HCEC 1CT (cell line): ENCODE measurements around the gene CCR5.

Experiments used
- DNase-seq: peaks from one replicate; pipeline ENCODE4 v3.0.0-alpha.2; 2017

CCR5 gene

DNA sequence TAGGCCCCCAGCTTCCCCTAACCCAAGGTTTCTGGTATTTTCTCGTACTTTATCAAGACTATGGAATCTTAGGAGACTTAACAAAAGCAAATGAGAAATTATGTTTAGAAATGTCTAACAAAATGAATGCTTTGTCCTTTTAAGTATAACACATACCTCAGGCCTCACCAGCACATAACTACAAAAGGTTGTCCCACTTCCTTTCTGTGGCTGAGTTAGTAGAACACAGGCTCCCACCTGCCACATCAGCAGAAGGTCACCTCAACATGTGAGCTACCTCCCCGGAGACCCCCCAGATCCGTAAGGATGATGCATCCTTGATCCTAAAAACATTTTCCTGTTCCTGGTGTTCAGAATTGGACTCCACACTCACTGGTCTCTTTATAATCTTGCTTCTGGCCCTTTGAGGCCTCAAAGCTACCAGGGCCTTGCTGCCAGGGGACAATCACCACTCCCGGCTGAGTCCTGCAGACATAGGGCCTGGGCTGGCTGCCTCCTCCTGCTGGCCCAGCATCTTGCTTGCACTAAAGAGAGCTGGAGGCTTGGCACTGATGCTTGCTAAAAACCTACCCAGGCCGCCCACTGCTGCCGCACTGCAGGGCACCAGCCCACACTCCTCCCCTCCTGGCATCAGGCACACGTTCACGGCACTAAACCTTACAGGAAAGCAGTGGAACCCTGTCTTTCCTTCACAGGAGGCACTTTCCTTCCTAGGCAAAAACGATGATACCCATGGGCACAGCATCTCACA lies 39.2 kb downstream of the CCR5 start:
- DNase-seq, result no peak

DNA sequence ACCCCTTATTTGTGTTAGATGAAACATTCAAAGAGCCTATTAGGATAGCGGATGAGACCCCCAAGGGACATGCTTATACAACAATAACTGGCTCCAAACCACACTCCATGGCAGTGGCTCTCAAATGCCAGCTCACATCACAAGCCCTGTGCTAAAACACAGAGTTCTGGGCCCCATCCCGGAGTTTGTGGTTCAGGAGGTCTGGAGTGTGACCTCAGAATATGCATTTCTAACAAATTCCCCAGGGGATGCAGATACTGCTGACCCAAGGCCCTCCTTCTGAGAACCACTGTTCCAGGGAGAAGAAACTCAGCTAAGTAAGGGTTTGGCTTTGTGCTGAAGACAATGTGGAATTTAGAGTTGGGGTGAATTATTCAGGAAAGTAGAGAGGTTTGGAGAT lies 39.9 kb downstream of the CCR5 start:
- DNase-seq, result no peak

DNA sequence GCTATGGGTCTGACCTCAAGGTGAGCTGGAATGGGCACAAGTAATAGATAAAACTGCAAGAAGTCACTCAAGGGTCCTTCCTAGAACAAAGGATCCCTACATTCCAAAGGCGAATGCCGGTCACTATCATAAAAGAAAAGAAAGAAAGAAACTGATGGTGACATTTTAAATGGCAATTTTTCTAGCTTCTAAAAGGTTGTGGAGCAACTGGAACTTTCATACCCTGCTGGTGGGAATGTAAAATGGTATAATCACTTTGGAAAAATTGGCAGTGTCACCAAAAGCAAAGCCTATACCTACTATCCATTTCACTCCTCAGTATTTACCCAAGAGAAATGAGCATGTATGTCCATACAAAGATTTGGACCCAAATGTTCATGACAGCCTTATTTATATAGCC lies 40.5 kb downstream of the CCR5 start:
- DNase-seq, result no peak

DNA sequence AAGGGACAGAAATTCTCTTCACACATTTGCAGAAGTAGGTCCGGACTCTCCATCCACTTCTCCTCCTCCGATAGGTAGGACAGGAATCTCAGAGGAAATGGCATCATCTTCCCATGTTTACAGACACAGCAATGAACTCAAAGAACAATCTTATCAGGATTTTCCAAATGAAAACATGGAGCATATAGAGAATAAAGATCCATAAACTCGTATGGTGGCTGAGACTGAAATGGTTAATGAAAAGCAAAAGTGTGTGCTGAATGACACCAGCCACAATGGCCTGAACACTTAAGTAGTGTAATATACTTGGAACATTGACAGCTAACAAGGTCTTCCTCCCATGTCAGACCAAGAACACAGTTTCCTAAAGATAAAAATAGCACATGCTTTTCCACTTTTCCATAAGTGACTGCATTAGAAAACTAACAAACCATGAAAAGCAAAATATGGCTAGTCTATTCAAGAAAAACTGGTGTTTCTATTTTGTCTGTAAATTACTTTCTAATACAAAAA lies 42.1 kb downstream of the CCR5 start:
- DNase-seq, result no peak

DNA sequence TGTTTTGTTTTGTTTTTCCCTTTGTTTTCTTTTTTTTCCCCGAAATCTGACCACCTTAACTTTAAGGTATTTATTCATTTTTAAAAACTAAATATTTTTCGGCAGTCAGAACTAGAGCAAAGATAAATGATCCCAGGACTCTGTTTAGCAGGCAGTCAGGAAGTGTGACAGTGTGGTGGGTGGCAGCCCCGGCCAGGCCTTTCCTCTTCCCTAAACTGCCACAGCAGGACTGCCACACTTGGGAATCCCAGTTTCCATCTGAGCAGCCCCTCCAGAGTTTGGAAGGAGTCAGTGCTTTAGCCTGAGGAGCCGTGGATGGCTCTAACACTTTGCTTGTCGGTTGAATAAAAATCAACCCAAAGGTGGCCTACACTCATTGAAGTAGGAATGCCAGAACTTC lies 43.2 kb downstream of the CCR5 start:
- DNase-seq, result no peak

DNA sequence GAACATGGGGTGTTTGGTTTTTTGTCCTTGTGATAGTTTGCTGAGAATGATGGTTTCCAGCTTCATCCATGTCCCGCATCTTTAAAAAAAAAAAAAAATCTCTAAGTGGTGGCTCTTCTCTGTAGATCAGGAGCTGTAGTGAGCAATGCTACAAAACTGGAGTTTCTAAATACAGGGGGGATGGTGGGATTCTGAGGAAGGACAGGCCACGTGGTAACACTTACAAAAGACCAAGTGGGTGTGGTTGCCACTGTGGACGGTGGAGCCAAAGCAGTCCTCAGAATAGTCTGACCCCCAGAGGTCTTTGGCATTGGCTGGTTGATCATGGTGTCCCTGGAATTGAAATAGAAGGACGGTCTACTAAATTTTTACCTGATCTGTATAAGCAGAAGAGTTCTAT lies 44.0 kb downstream of the CCR5 start:
- no peak for DNase-seq

DNA sequence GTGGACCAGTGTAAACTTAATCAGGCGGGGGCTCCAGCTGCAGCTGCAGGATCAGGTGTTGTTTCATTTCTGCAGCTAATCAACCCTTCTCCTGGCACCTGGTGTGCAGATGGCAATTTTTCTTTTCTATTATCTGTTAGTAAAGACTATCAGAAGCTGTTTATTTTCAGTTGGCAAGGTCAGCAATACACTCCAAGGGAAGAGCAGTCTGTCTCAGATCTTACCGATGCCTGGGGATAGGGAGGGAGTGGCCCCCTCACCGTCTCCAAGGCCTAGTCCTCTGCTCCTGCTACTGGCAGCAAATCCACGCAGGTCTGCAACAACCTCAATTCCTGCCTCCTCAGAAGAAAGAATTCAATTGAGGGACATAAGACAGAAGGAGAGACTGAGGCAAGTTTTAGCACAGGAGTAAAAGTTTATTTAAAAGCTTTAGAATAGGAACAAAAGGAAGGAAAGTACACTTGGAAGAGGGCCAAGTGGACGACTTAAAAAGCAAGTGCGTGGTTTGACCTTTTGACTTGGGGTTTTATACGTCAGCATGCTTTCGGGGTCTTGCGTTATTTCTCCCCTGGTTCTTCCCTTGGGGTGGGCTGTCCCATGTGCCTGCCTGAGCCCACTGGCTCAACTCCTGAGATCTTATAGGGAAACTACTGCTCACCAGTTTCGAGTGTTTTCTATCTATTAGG lies 45.5 kb downstream of the CCR5 start:
- no peak for DNase-seq

DNA sequence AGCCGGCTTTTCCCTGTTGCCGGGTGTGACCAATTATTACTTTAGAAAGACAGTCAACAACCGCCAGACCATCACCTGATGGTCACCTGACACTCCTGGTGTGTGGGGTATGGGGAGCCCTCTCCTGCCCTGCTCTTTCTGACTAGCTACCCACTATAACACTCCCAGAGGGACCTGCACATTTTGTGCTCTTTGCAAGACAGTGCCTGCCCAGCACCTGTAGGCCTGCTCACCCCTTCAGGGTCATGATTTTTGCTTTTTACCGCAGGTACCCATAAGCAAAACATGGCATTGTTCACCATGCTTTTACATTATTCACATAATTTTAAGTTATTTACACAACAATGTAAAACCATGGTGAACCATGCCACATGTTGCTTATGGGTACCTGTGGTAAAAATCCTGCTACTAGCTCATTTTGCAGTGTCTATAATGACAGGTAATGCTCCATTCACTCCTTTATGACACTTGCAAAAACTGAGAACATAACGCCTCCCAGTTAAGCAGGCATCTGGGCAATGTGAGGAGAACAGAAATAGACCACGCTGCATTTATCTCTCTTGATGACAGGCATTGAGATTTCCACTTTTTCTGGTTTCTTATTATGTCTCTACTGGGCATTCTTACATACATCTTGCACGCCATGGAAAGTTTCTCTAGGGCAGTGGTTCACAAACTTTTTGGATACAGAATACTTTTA lies 46.2 kb downstream of the CCR5 start:
- DNase-seq, result no peak

DNA sequence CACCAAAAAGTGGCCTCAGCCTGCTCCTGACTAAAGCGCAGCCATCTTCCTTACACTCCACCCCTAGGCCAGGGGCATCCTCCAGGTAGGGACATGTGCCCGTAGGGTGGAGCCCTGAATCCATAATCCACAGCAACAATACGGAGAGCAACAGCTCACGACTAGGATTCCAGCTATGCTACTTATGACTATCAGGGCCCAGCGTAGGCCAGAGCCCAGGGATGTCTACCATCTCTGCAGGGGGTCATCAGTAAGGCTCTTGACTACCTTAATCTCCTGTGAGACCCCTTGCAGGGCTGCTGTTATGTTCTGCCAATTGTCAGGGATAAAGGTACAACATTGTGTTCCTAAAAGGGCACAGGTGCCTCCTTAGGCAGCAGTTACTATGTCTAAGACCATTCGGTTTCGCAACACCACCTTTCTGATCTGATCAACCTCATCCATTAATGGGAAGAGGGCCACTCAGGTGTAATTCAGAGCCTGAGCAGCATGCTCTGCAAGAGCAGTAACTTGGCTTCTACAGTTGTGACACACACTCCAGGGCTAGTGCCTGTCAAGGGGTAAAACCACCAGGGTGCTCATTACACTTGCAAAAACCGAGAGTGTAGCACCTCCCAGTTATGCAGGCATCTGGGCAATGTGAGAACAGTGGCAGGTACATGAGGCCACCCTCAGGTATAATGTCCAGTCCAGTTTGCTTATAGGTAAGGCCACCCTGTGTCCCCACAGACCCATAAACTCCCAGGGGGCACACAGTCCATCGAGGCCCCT lies 47.3 kb downstream of the CCR5 start:
- no peak for DNase-seq

DNA sequence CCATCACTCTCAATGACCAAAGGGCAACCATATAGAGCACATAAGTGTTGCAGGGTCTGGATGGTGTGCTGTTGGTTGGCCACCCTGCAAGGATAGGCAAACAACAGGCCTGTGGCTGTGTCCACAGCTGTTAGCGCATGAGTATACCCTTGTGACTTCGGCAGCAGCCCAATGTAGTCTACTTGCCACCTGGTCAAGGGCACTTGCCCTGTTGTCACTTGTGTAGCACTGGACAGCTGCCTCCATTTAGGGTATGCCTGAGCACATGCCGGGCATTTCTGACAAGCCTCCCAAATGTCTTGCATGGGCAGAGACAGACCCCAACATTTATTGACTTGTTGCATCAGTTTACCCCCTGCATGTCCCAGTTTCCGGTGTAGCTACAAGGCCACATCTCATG lies 49.1 kb downstream of the CCR5 start:
- DNase-seq, result no peak

DNA sequence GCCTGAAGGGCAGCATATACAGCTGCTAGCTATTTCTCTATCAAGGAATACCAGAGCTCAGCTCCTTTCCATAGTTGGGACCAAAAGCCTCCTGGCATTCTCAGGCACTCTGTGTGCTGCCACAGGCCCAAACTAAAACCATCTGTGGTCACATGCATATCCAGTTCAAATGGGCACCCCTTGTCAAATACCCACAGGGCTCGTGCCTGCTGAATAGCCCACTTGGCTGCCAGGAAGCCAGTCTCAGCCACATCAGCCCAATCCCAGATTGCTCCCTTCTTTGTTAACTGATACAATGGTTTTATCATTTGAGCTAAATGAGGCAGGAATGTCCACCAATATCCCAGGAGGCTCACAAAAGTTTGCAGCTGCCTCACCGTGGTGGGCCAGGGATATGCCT lies 50.2 kb downstream of the CCR5 start:
- no peak for DNase-seq

DNA sequence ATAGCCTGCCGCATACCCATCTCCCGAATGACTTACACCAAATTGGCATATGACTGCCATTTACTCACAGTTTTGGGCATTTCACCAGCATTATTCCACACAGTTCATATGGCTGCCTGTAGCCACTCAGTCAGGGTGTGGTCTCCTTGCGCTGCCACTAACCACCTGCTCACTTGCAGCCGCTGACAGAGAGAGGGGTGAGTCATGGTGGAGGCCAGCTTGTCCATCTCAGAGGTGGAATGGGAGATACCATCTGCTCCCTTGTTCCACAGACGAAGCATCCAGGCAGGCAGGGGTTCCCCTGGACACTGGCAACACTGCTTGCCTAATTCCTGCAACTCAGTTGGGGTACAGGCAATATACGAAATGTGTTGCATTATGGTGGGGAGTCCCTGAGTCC lies 51.9 kb downstream of the CCR5 start:
- DNase-seq, result peak; percentile 57

DNA sequence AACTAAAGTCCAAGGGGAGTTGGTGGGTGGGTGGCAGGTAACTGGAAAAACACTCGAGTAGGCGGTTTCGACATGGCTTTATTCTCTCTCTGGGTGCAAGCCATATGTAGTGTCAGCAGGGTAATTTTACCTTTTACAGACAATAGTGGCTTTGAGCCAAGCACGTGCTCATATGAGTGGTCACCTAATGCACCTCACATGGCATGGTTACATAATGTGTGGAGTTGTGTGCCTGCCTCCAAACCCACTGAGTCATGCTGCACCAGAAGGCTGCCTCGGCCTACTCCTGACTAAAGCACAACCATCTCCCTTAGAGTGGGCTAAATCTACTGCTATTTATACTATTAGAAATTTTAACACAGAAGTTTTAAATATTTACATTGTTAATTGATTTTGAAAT lies 52.8 kb downstream of the CCR5 start:
- DNase-seq, result peak; percentile 26
